Measurements from ENCODE around the gene SPAG17.

GRCh38 chr1:118090130-118090529 is 94.9 kb downstream of the SPAG17 start:
- TF ChIP-seq NFE2L2 (IDR thresholded peaks at IDR 0.05; ENCODE audit: low read depth, low read length) (no peak), CEBPB (IDR thresholded peaks at IDR 0.05; ENCODE audit: low read depth, low read length) (no peak), CTCF (conservative IDR thresholded peaks at IDR 0.05; ENCODE audit: low read depth, low read length) (no peak), POLR2A (IDR thresholded peaks at IDR 0.05; ENCODE audit: low read depth, low read length) (no peak), RAD21 (IDR thresholded peaks at IDR 0.05; ENCODE audit: low read length) (no peak), MAFK (IDR thresholded peaks at IDR 0.05; ENCODE audit: low read depth, low read length) (no peak), RFX5 (IDR thresholded peaks at IDR 0.05; ENCODE audit: low read depth, low read length) (no peak), USF2 (IDR thresholded peaks at IDR 0.05; ENCODE audit: low read depth, low read length) (no peak), MXI1 (IDR thresholded peaks at IDR 0.05; ENCODE audit: borderline replicate concordance, low read depth, low read length) (no peak), CHD1 (IDR thresholded peaks at IDR 0.05; ENCODE audit: low read depth, low read length) (no peak)

Data from IMR-90 (cell line).